HCT116 (cell line): Measurements from ENCODE around the gene TAF11L8. TPM values are rescaled to one million over a fixed set of nuclear protein-coding genes. Genes with fewer than 3 reads are reported as not detected.

Source experiments
- ATAC-seq: fragments of 200-7000 bp; cut with Tn5 transposase; 2 replicates; pipeline ENCODE4 v1.9.1; 2020; ENCODE audit warnings: mild to moderate bottlenecking, moderate library complexity
- BruUV-seq: library from RNA; stranded (reverse); fragments of 400-500 nt; replicated peaks from 2 replicates; lab custom pipeline; 2021; lab: Mats Ljungman, UMichigan
- CTCF ChIA-PET: fragments of 300-600 bp; sonication (Branson Sonifier 250); formaldehyde crosslinking; loops from one replicate; lab custom pipeline; 2021; ENCODE audit warnings: antibody characterized with exemption; lab: Charles Lee
- POLR2A ChIA-PET: fragments of 300-600, 350-600 bp; sonication (Branson Sonifier 250); formaldehyde crosslinking; loops from one replicate; lab custom pipeline; 2021; ENCODE audit warnings: antibody characterized with exemption; lab: Charles Lee
- RAD21 ChIA-PET, 2 experiments: fragments of 300-600 bp; sonication (Branson Sonifier 250); formaldehyde crosslinking; loops; one replicate each; lab custom pipeline; 2023; ENCODE audit warnings: low total read pairs in 2 of 2; ENCODE audit not compliant: uncharacterized antibody in 2 of 2, unreplicated experiment in 2 of 2, low non-redundant PET in 1 of 2; lab: Charles Lee
- DNase-seq: peaks from one replicate; pipeline ENCODE4 v3.0.0-alpha.2; 2010; ENCODE audit warnings: low read depth, low spot score
- H2AFZ ChIP-seq: fragments of 200-600 bp; shearing (Covaris generic), sonication (generic); 2 replicates; pipeline ENCODE4 v1.6.1; 2017; ENCODE audit warnings: low read depth, mixed run types, mixed read lengths, antibody characterized with exemption, low read length; ENCODE audit not compliant: poor library complexity, severe bottlenecking
- H3K27ac ChIP-seq: 2 replicates; pipeline ENCODE4 v1.5.1; 2012; ENCODE audit warnings: low read depth, low read length
- H3K27me3 ChIP-seq: fragments of 200-600 bp; sonication (generic); 2 replicates; pipeline ENCODE4 v1.6.1; 2016; ENCODE audit warnings: mixed run types, low read length, mixed read lengths; ENCODE audit not compliant: insufficient read depth
- H3K36me3 ChIP-seq, 2 experiments: fragments of 200-500 bp in 1 of 2; fragments of 200-600 bp in 1 of 2; sonication (Bioruptor generic) in 1 of 2; sonication (generic) in 1 of 2; 2 replicates each; pipeline versions ENCODE4 v1.5.1 to v1.6.1; 2014 to 2016; ENCODE audit warnings: low read length in 2 of 2, inconsistent platforms in 1 of 2, mixed read lengths in 1 of 2, mixed run types in 1 of 2; ENCODE audit not compliant: insufficient read depth in 2 of 2, control insufficient read depth in 1 of 2
- H3K4me1 ChIP-seq, 2 experiments: fragments of 200-600 bp in 1 of 2; sonication (generic) in 1 of 2; 2 replicates each; pipeline versions ENCODE4 v1.5.1 to v1.6.1; 2012 to 2017; ENCODE audit warnings: low read length in 2 of 2, inconsistent platforms in 1 of 2, mild to moderate bottlenecking in 1 of 2, mixed read lengths in 1 of 2, mixed run types in 1 of 2, moderate library complexity in 1 of 2; ENCODE audit not compliant: insufficient read depth in 2 of 2, control insufficient read depth in 1 of 2
- H3K4me2 ChIP-seq: fragments of 200-600 bp; sonication (generic); 2 replicates; pipeline ENCODE4 v1.6.1; 2017; ENCODE audit warnings: mixed run types, low read length, mixed read lengths
- H3K4me3 ChIP-seq, 2 experiments: fragments of 200-600 bp in 1 of 2; sonication (generic) in 1 of 2; replicated peaks in 1 of 2; 2 replicates each; pipeline ENCODE4 v1.5.1; 2011 to 2016; ENCODE audit warnings: low read length in 2 of 2, control low read depth in 1 of 2, low read depth in 1 of 2, mild to moderate bottlenecking in 1 of 2, mixed read lengths in 1 of 2, mixed run types in 1 of 2
- H3K79me2 ChIP-seq: fragments of 200-600 bp; sonication (generic); 2 replicates; pipeline ENCODE4 v1.6.1; 2017; ENCODE audit warnings: mild to moderate bottlenecking, mixed run types, low read length, moderate library complexity, mixed read lengths; ENCODE audit not compliant: insufficient read depth
- H3K9ac ChIP-seq: fragments of 200-600 bp; sonication (generic); 2 replicates; pipeline ENCODE4 v1.6.1; 2016; ENCODE audit warnings: low read length, mixed read lengths
- H3K9me2 ChIP-seq: fragments of 200-600 bp; sonication (generic), shearing (Covaris generic); 2 replicates; pipeline ENCODE4 v1.6.1; 2017; ENCODE audit warnings: mixed run types, mild to moderate bottlenecking, moderate library complexity; ENCODE audit not compliant: insufficient read depth
- H3K9me3 ChIP-seq, 2 experiments: fragments of 200-500 bp in 1 of 2; fragments of 200-600 bp in 1 of 2; sonication (Bioruptor generic) in 1 of 2; sonication (generic) in 1 of 2; 2 replicates each; pipeline ENCODE4 v1.6.1; 2014 to 2017; ENCODE audit warnings: low read length in 2 of 2, mixed read lengths in 2 of 2, inconsistent platforms in 1 of 2, low read depth in 1 of 2, mild to moderate bottlenecking in 1 of 2, mixed run types in 1 of 2, moderate library complexity in 1 of 2; ENCODE audit not compliant: control insufficient read depth in 1 of 2, insufficient read depth in 1 of 2
- H4K20me1 ChIP-seq: fragments of 200-600 bp; sonication (generic), shearing (Covaris generic); 2 replicates; pipeline ENCODE4 v1.6.1; 2017; ENCODE audit warnings: mixed run types, mild to moderate bottlenecking, moderate library complexity; ENCODE audit not compliant: insufficient read depth
- CEBPB ChIP-seq: IDR thresholded peaks from 2 replicates; pipeline ENCODE4 v1.6.1; 2012; ENCODE audit warnings: low read depth
- JUND ChIP-seq: IDR thresholded peaks from 2 replicates; pipeline ENCODE4 v1.6.1; 2012
- POLR2AphosphoS5 ChIP-seq: IDR thresholded peaks from 2 replicates; pipeline ENCODE4 v1.6.1; 2011; ENCODE audit warnings: mild to moderate bottlenecking, low read depth, low read length, moderate library complexity
- RAD21 ChIP-seq: IDR thresholded peaks from 2 replicates; pipeline ENCODE4 v1.6.1; 2012; ENCODE audit warnings: low read depth, mild to moderate bottlenecking
- intact Hi-C: fragments of 100-400 bp; cut with micrococcal nuclease; formaldehyde crosslinking; loops from 2 replicates; pipeline ENCODE4 v1.10.0; 2022
- total RNA-seq: library from RNA; stranded (reverse); gene quantifications from one replicate; pipeline ENCODE4 v1.2.1, GENCODE V29; 2021; ENCODE audit not compliant: unreplicated experiment
- TF ChIP-seq, protein P1 (sequence below), 3 experiments: fragments of 200-600 bp in 1 of 3; sonication (generic) in 1 of 3; IDR thresholded peaks in 2 of 3; conservative IDR thresholded peaks in 1 of 3; 2 replicates each; pipeline ENCODE4 v1.5.1; 2012 to 2017; ENCODE audit warnings: low read depth in 2 of 3, low read length in 2 of 3, antibody characterized with exemption in 1 of 3, borderline replicate concordance in 1 of 3, control low read depth in 1 of 3, mild to moderate bottlenecking in 1 of 3, mixed read lengths in 1 of 3, mixed run types in 1 of 3, moderate library complexity in 1 of 3; ENCODE audit not compliant: insufficient read depth in 1 of 3

The TAF11L8 gene
- total RNA-seq, 1 experiment from 2014 or later = not detected

DNA sequence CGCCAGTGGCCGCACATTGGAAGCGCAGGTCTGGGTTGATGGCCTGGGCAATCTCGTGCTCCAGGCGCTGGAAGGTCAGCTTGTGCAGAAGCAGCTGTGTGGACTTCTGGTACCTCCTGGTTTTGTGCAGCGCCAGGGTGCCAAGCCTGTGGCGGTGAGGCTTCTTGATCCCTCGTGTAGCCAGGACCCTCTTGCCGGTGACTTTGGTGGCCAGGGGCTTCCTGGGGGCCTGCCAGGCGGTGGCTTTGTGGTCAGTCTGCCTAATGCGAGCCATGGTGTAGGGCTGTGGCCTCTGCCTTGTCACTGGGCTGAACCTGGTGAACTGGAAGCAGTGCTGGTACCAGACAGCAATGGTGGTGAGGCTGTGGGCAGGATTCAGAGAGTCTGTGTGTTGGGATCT is 34.9 kb upstream of the TAF11L8 start:
- Histone ChIP-seq H3K9me3 (no peaks in the 10 kb centered on the region; a peak in 1 of 4 replicates), H3K36me3 (no peaks in the 10 kb centered on the region), H4K20me1 (no peaks in the 10 kb centered on the region), H3K27ac (no peak overlapping the region), H3K79me2 (no peaks in the 10 kb centered on the region), H2AFZ (no peak overlapping the region), H3K9ac (no peak overlapping the region), H3K9me2 (no peaks in the 10 kb centered on the region), H3K4me1 (no peaks in the 10 kb centered on the region), H3K4me3 (no peak overlapping the region), H3K27me3 (no peaks in the 10 kb centered on the region), H3K4me2 (no peak overlapping the region)
- ChIA-PET RAD21 (no interaction called here), CTCF (no interaction called here), POLR2A (no interaction called here)
- BruUV-seq = no TSS peak
- intact Hi-C loops = no loop called here
- no peak for TF ChIP-seq POLR2AphosphoS5
- TF ChIP-seq JUND = no peak
- DNase-seq (no peak), ATAC-seq (no peak)

DNA sequence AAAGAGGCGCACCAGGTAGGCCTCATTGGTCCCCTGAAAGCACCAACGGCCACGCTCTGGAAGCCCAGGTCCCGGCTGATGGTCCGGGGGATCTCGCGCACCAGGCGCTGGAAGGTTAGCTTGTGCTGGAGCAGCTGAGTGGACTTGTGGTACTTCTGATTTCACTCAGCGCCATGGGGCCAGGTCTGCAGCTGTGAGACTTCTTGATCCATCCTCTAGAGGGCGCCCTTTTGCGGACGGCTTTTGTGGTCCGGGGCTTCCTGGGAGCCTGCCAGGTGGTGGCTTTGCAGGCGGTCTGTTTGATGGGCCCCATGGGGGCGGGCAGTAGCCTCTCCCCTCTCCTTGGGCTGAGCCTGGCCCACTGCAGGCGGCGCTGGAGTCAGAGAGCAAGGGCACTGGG is 29.9 kb upstream of the TAF11L8 start:
- DNase-seq (no peak), ATAC-seq (no peak)
- TF ChIP-seq POLR2AphosphoS5 (no peak), RAD21 (no peak), CEBPB (no peak)
- TF ChIP-seq, protein P1, sequence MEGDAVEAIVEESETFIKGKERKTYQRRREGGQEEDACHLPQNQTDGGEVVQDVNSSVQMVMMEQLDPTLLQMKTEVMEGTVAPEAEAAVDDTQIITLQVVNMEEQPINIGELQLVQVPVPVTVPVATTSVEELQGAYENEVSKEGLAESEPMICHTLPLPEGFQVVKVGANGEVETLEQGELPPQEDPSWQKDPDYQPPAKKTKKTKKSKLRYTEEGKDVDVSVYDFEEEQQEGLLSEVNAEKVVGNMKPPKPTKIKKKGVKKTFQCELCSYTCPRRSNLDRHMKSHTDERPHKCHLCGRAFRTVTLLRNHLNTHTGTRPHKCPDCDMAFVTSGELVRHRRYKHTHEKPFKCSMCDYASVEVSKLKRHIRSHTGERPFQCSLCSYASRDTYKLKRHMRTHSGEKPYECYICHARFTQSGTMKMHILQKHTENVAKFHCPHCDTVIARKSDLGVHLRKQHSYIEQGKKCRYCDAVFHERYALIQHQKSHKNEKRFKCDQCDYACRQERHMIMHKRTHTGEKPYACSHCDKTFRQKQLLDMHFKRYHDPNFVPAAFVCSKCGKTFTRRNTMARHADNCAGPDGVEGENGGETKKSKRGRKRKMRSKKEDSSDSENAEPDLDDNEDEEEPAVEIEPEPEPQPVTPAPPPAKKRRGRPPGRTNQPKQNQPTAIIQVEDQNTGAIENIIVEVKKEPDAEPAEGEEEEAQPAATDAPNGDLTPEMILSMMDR (IDR thresholded peaks at IDR 0.05 in 2 of 3, conservative IDR thresholded peaks at IDR 0.05 in 1 of 3; ENCODE audit: borderline replicate concordance in 1 of 3, insufficient read depth in 1 of 3, low read depth in 2 of 3, low read length in 2 of 3) = peak in 1 of 3 experiments; percentile 32; a peak in 2 of 6 replicates
- CTCF ChIA-PET = no interaction called here
- no peak overlapping the region for H3K27ac ChIP-seq
- H3K27me3 ChIP-seq = no peaks in the 10 kb centered on the region
- POLR2A ChIA-PET = no interaction called here
- no TSS peak for BruUV-seq
- no peak overlapping the region for H2AFZ ChIP-seq
- intact Hi-C loops = no loop called here
- H3K9me3 ChIP-seq = no peaks in the 10 kb centered on the region; a peak in 1 of 4 replicates
- no peaks in the 10 kb centered on the region for H3K79me2 ChIP-seq
- no peak overlapping the region for H3K4me2 ChIP-seq
- no peaks in the 10 kb centered on the region for H3K36me3 ChIP-seq
- H3K9me2 ChIP-seq = no peaks in the 10 kb centered on the region
- H3K4me1 ChIP-seq = no peaks in the 10 kb centered on the region
- H3K9ac ChIP-seq = no peak overlapping the region
- RAD21 ChIA-PET = no interaction called here
- no peaks in the 10 kb centered on the region for H4K20me1 ChIP-seq
- no peak overlapping the region for H3K4me3 ChIP-seq
